GM12878 (cell line): ENCODE results near the gene HAP1.

Source experiments
- CREM ChIP-seq: IDR thresholded peaks from 2 replicates; pipeline ENCODE4 v1.6.1; 2014; ENCODE audit warnings: antibody characterized with exemption, low read depth
- NRF1 ChIP-seq: conservative IDR thresholded peaks from 2 replicates; pipeline ENCODE4 v1.6.1; 2011; ENCODE audit warnings: mild to moderate bottlenecking, low read depth, low read length, improper control_type of control experiment
- POLR2A ChIP-seq: IDR thresholded peaks from 2 replicates; pipeline ENCODE4 v1.6.1; 2011; ENCODE audit warnings: low read depth, mild to moderate bottlenecking, low read length
- SPI1 ChIP-seq: IDR thresholded peaks from 2 replicates; pipeline ENCODE4 v1.6.1; 2011; ENCODE audit warnings: low read depth, mild to moderate bottlenecking, low read length, moderate library complexity, borderline replicate concordance; ENCODE audit not compliant: insufficient read depth
- ZBED1 ChIP-seq: IDR thresholded peaks from 2 replicates; pipeline ENCODE4 v1.6.1; 2016; ENCODE audit warnings: borderline replicate concordance
- TF ChIP-seq, protein P1 (sequence below): IDR thresholded peaks from 2 replicates; pipeline ENCODE4 v1.6.1; 2012; ENCODE audit warnings: low read depth, low read length, improper control_type of control experiment

DNA sequence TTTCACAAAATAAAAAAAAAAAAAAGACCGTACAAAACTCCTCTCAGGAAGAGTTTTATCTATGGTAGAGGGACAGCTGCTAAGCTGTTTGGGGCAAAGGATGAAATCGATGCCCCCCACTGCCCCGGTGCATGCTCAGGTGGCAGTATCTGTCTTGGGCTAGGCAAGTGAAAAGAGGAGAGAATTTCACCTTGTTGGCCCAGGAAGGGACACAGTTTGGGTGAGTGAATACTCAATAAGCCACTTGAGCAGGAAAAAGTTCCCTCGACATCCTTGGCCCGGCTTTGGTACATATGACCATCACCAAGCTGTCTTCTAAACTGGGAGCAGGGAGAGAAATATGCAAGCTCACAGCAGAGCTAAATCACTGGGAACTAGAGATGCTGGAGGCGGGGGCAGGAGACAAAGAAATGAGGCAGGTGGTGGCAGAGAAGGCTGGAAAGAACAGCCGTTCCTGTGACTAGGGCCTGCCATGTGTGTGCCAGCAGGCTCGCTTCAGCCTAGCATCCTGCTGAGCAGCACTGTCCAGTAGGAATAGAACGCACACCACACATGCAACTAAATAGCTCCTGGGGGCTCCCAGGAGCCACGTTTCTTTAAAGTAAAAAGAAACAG, 53.9 kb downstream of the HAP1 start:
- TF ChIP-seq CREM: no peak
- TF ChIP-seq, protein P1, sequence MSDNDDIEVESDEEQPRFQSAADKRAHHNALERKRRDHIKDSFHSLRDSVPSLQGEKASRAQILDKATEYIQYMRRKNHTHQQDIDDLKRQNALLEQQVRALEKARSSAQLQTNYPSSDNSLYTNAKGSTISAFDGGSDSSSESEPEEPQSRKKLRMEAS: no peak
- no peak for TF ChIP-seq POLR2A
- TF ChIP-seq ZBED1: no peak
- TF ChIP-seq SPI1: no peak
- no peak for TF ChIP-seq NRF1
